ENCODE measurements around the gene VKORC1.

Gene VKORC1

GRCh38 chr16:31085411-31085810, 9.2 kb downstream of the VKORC1 start:
- H3K27ac ChIP-seq (ENCODE audit: low read depth, low read length) = no peak overlapping the region
- H3K23ac ChIP-seq (ENCODE audit: low read length) = no peak overlapping the region
- H3K9me3 ChIP-seq (ENCODE audit: insufficient read depth, low read depth, low read length) = no peaks in the 10 kb centered on the region
- H2BK5ac ChIP-seq (ENCODE audit: low read depth, low read length, poor library complexity) = no peak overlapping the region
- H3K9ac ChIP-seq (ENCODE audit: low read length) = no peak overlapping the region
- DNase-seq = no peak
- peaks cover 41 to 65% of the 10 kb centered on the region in 2 experiments for H3K36me3 ChIP-seq (ENCODE audit: control insufficient read depth in 1 of 2, insufficient read depth in 2 of 2, low read length in 2 of 2)
- H2AFZ ChIP-seq (ENCODE audit: insufficient read depth, low read length, poor library complexity) = no peak overlapping the region
- no peak overlapping the region for H3K4me2 ChIP-seq (ENCODE audit: low read length)
- H3K79me2 ChIP-seq (ENCODE audit: control insufficient read depth, insufficient read depth, low read length, poor library complexity) = no peaks in the 10 kb centered on the region
- H3K4ac ChIP-seq (ENCODE audit: low read depth, low read length) = no peak overlapping the region
- no peak overlapping the region for H3K4me3 ChIP-seq (ENCODE audit: low read depth, low read length)
- H2AK5ac ChIP-seq (ENCODE audit: low read length) = no peak overlapping the region
- H4K91ac ChIP-seq (ENCODE audit: low read depth, low read length) = no peak overlapping the region
- no peak overlapping the region for H2BK12ac ChIP-seq (ENCODE audit: low read length)
- no peak overlapping the region for H4K8ac ChIP-seq (ENCODE audit: low read depth, low read length)
- H3K79me1 ChIP-seq (ENCODE audit: low read length) = no peaks in the 10 kb centered on the region
- H2BK120ac ChIP-seq (ENCODE audit: insufficient read depth, low read length, poor library complexity) = no peak overlapping the region
- no peak overlapping the region for H4K12ac ChIP-seq (ENCODE audit: low read depth, low read length)
- H3K14ac ChIP-seq (ENCODE audit: low read length) = no peak overlapping the region
- no peak overlapping the region for H3K18ac ChIP-seq (ENCODE audit: low read length)
- H3K4me1 ChIP-seq (ENCODE audit: control insufficient read depth in 1 of 2, insufficient read depth in 2 of 2, low read length in 2 of 2) = no peaks in the 10 kb centered on the region
- no CpG with 5 or more reads among the region's 8 CpGs for WGBS (ENCODE audit: extremely low coverage, insufficient coverage, insufficient read length)
- no peaks in the 10 kb centered on the region for H3K27me3 ChIP-seq (ENCODE audit: insufficient read depth, low read length)

- Histone ChIP-seq H4K12ac (ENCODE audit: low read depth, low read length) (no peak overlapping the region), H3K27me3 (ENCODE audit: insufficient read depth, low read length) (no peaks in the 10 kb centered on the region), H3K18ac (ENCODE audit: low read length) (no peak overlapping the region), H3K14ac (ENCODE audit: low read length) (no peak overlapping the region), H3K4me3 (ENCODE audit: low read depth, low read length) (no peak overlapping the region), H2AK5ac (ENCODE audit: low read length) (no peak overlapping the region), H3K4me1 (ENCODE audit: control insufficient read depth in 1 of 2, insufficient read depth in 2 of 2, low read length in 2 of 2) (no peaks in the 10 kb centered on the region), H3K9me3 (ENCODE audit: insufficient read depth, low read depth, low read length) (no peaks in the 10 kb centered on the region), H2BK5ac (ENCODE audit: low read depth, low read length, poor library complexity) (no peak overlapping the region), H4K8ac (ENCODE audit: low read depth, low read length) (no peak overlapping the region), H2BK12ac (ENCODE audit: low read length) (no peak overlapping the region), H2AFZ (ENCODE audit: insufficient read depth, low read length, poor library complexity) (no peak overlapping the region), H3K27ac (ENCODE audit: low read depth, low read length) (no peak overlapping the region), H3K79me1 (ENCODE audit: low read length) (no peaks in the 10 kb centered on the region), H3K79me2 (ENCODE audit: control insufficient read depth, insufficient read depth, low read length, poor library complexity) (no peaks in the 10 kb centered on the region), H3K4ac (ENCODE audit: low read depth, low read length) (no peak overlapping the region), H4K91ac (ENCODE audit: low read depth, low read length) (no peak overlapping the region), H3K4me2 (ENCODE audit: low read length) (no peak overlapping the region), H2BK120ac (ENCODE audit: insufficient read depth, low read length, poor library complexity) (no peak overlapping the region), H3K23ac (ENCODE audit: low read length) (no peak overlapping the region), H3K9ac (ENCODE audit: low read length) (no peak overlapping the region), H3K36me3 (ENCODE audit: control insufficient read depth in 1 of 2, insufficient read depth in 2 of 2, low read length in 2 of 2) (peaks cover 45 to 71% of the 10 kb centered on the region in 2 experiments)
- no peak for DNase-seq
- no CpG with 5 or more reads among the region's 16 CpGs for WGBS (ENCODE audit: extremely low coverage, insufficient coverage, insufficient read length)
Measured at GRCh38 chr16:31084584-31085302, 9.9 kb downstream of the VKORC1 start.

- Histone ChIP-seq H3K4me1 (ENCODE audit: control insufficient read depth in 1 of 2, insufficient read depth in 2 of 2, low read length in 2 of 2) (no peaks in the 10 kb centered on the region), H3K4ac (ENCODE audit: low read depth, low read length) (no peak overlapping the region), H2BK12ac (ENCODE audit: low read length) (no peak overlapping the region), H3K79me2 (ENCODE audit: control insufficient read depth, insufficient read depth, low read length, poor library complexity) (no peaks in the 10 kb centered on the region), H3K18ac (ENCODE audit: low read length) (no peak overlapping the region), H3K79me1 (ENCODE audit: low read length) (no peaks in the 10 kb centered on the region), H2BK5ac (ENCODE audit: low read depth, low read length, poor library complexity) (no peak overlapping the region), H2AK5ac (ENCODE audit: low read length) (no peak overlapping the region), H3K23ac (ENCODE audit: low read length) (no peak overlapping the region), H3K14ac (ENCODE audit: low read length) (no peak overlapping the region), H2AFZ (ENCODE audit: insufficient read depth, low read length, poor library complexity) (no peak overlapping the region), H3K9ac (ENCODE audit: low read length) (no peak overlapping the region), H3K36me3 (ENCODE audit: control insufficient read depth in 1 of 2, insufficient read depth in 2 of 2, low read length in 2 of 2) (peaks cover 48 to 78% of the 10 kb centered on the region in 2 experiments), H4K91ac (ENCODE audit: low read depth, low read length) (no peak overlapping the region), H4K12ac (ENCODE audit: low read depth, low read length) (no peak overlapping the region), H3K9me3 (ENCODE audit: insufficient read depth, low read depth, low read length) (no peaks in the 10 kb centered on the region), H3K27me3 (ENCODE audit: insufficient read depth, low read length) (no peaks in the 10 kb centered on the region), H4K8ac (ENCODE audit: low read depth, low read length) (no peak overlapping the region), H3K4me3 (ENCODE audit: low read depth, low read length) (no peak overlapping the region), H3K4me2 (ENCODE audit: low read length) (no peak overlapping the region), H3K27ac (ENCODE audit: low read depth, low read length) (no peak overlapping the region), H2BK120ac (ENCODE audit: insufficient read depth, low read length, poor library complexity) (no peak overlapping the region)
- DNase-seq = no peak
- no CpG with 5 or more reads among the region's 13 CpGs for WGBS (ENCODE audit: extremely low coverage, insufficient coverage, insufficient read length)
Measured at GRCh38 chr16:31083981-31084380, 10.6 kb downstream of the VKORC1 start.

GRCh38 chr16:31083556-31083955, 11.0 kb downstream of the VKORC1 start:
- no peaks in the 10 kb centered on the region for H3K79me2 ChIP-seq (ENCODE audit: control insufficient read depth, insufficient read depth, low read length, poor library complexity)
- no peak overlapping the region for H4K12ac ChIP-seq (ENCODE audit: low read depth, low read length)
- H4K91ac ChIP-seq (ENCODE audit: low read depth, low read length) = no peak overlapping the region
- H2AK5ac ChIP-seq (ENCODE audit: low read length) = no peak overlapping the region
- H2BK5ac ChIP-seq (ENCODE audit: low read depth, low read length, poor library complexity) = no peak overlapping the region
- H4K8ac ChIP-seq (ENCODE audit: low read depth, low read length) = no peak overlapping the region
- H3K27me3 ChIP-seq (ENCODE audit: insufficient read depth, low read length) = no peaks in the 10 kb centered on the region
- H3K4me1 ChIP-seq (ENCODE audit: control insufficient read depth in 1 of 2, insufficient read depth in 2 of 2, low read length in 2 of 2) = no peaks in the 10 kb centered on the region
- no peaks in the 10 kb centered on the region for H3K9me3 ChIP-seq (ENCODE audit: insufficient read depth, low read depth, low read length)
- no peak overlapping the region for H3K4me2 ChIP-seq (ENCODE audit: low read length)
- H3K4ac ChIP-seq (ENCODE audit: low read depth, low read length) = no peak overlapping the region
- H3K9ac ChIP-seq (ENCODE audit: low read length) = no peak overlapping the region
- H3K36me3 ChIP-seq (ENCODE audit: control insufficient read depth in 1 of 2, insufficient read depth in 2 of 2, low read length in 2 of 2) = peaks cover 48 to 80% of the 10 kb centered on the region in 2 experiments
- WGBS (ENCODE audit: extremely low coverage, insufficient coverage, insufficient read length) = no CpG with 5 or more reads among the region's 5 CpGs
- no peak overlapping the region for H3K23ac ChIP-seq (ENCODE audit: low read length)
- no peak overlapping the region for H3K14ac ChIP-seq (ENCODE audit: low read length)
- DNase-seq = no peak
- H3K18ac ChIP-seq (ENCODE audit: low read length) = no peak overlapping the region
- H3K27ac ChIP-seq (ENCODE audit: low read depth, low read length) = no peak overlapping the region
- no peak overlapping the region for H2BK12ac ChIP-seq (ENCODE audit: low read length)
- H2AFZ ChIP-seq (ENCODE audit: insufficient read depth, low read length, poor library complexity) = no peak overlapping the region
- H3K79me1 ChIP-seq (ENCODE audit: low read length) = no peaks in the 10 kb centered on the region
- H2BK120ac ChIP-seq (ENCODE audit: insufficient read depth, low read length, poor library complexity) = no peak overlapping the region
- no peak overlapping the region for H3K4me3 ChIP-seq (ENCODE audit: low read depth, low read length)
